Neural progenitor cell (in vitro differentiated cells): ENCODE results near the gene FADS1.

ENCODE experiments used
- EZH2 ChIP-seq: fragments of 200-600 bp; sonication (generic); IDR thresholded peaks from 2 replicates; pipeline ENCODE4 v1.6.1; 2017; ENCODE audit warnings: antibody characterized with exemption, mild to moderate bottlenecking, moderate library complexity
- EZH2phosphoT487 ChIP-seq: fragments of 200-600 bp; sonication (generic); IDR thresholded peaks from 2 replicates; pipeline ENCODE4 v1.6.1; 2017; ENCODE audit warnings: antibody characterized with exemption
- TF ChIP-seq, protein P1 (sequence below): fragments of 200-600 bp; sonication (generic); IDR thresholded peaks from 2 replicates; pipeline ENCODE4 v1.5.1; 2017; ENCODE audit warnings: antibody characterized with exemption, mild to moderate bottlenecking

DNA sequence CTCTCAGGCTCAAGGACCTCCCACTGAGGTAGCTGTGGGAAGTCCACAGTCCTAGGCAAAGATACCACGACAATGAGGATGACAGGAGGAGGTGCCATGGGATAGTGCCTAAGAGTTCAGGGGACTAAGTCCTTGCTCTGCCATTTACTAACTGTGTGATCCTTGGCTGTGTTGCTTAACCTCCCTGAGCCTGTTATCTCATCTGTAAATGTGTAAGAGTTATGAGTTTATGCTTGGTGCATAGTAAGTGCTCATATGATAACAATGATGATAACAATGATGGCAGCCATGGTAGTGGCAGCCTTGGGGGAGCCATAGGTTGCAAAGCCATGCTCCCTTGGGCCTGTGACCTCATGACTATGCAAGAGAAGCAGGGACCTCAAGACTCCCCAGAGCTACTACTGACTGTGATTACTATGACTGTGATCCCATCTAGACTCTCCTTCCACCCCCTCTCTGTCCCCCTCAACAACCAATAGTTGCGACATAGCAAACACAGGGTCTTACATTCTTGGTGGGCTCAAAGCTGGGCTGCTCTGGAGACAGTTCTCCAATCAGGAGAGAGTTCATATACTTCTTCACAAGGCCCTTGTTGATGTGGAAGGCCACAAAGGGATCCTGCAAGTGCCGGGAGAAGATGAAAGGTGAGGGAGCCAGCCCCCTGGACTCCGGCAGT lies 3.9 kb downstream of the FADS1 start:
- TF ChIP-seq, protein P1, sequence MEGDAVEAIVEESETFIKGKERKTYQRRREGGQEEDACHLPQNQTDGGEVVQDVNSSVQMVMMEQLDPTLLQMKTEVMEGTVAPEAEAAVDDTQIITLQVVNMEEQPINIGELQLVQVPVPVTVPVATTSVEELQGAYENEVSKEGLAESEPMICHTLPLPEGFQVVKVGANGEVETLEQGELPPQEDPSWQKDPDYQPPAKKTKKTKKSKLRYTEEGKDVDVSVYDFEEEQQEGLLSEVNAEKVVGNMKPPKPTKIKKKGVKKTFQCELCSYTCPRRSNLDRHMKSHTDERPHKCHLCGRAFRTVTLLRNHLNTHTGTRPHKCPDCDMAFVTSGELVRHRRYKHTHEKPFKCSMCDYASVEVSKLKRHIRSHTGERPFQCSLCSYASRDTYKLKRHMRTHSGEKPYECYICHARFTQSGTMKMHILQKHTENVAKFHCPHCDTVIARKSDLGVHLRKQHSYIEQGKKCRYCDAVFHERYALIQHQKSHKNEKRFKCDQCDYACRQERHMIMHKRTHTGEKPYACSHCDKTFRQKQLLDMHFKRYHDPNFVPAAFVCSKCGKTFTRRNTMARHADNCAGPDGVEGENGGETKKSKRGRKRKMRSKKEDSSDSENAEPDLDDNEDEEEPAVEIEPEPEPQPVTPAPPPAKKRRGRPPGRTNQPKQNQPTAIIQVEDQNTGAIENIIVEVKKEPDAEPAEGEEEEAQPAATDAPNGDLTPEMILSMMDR: no peak
- TF ChIP-seq EZH2 (no peak), EZH2phosphoT487 (no peak)
